PFSK-1 (cell line): ENCODE data around the gene NLN.

Source experiments
- POLR2AphosphoS5 ChIP-seq: IDR thresholded peaks from 2 replicates; pipeline ENCODE4 v1.6.1; 2012; ENCODE audit warnings: low read depth, mild to moderate bottlenecking, control low read depth, low read length, moderate library complexity
- SIN3A ChIP-seq: IDR thresholded peaks from 2 replicates; pipeline ENCODE4 v1.6.1; 2012; ENCODE audit warnings: mild to moderate bottlenecking, low read length, moderate library complexity, borderline replicate concordance; ENCODE audit not compliant: insufficient read depth
- TAF1 ChIP-seq: IDR thresholded peaks from 2 replicates; pipeline ENCODE4 v1.6.1; 2012; ENCODE audit warnings: low read length, control low read depth, borderline replicate concordance; ENCODE audit not compliant: insufficient read depth

GRCh38 chr5:65707663-65708062, 14.3 kb upstream of the NLN start:
- TF ChIP-seq POLR2AphosphoS5 (no peak), SIN3A (no peak), TAF1 (no peak)
